Activated naive CD4-positive, alpha-beta T cell treated with anti-CD3 and anti-CD28 coated beads, Interleukin-2, amount 10 ng/mL, durations not matched to agents 7 days and 5 days (primary cell): ENCODE data around the gene ACAN.

Source experiments
- CTCF ChIA-PET: fragments of 350-600 bp; sonication (Branson Sonifier 250); formaldehyde crosslinking; loops from one replicate; lab custom pipeline; 2021; ENCODE audit warnings: antibody characterized with exemption; lab: Charles Lee
- DNase-seq: peaks from one replicate; pipeline ENCODE4 v3.0.0-alpha.2; 2020
- H3K27ac Mint-ChIP-seq: one replicate; pipeline ENCODE4 v1.8.0; 2021; ENCODE audit warnings: mild to moderate bottlenecking, moderate library complexity, mixed read lengths
- H3K27me3 Mint-ChIP-seq: one replicate; pipeline ENCODE4 v1.8.0; 2021; ENCODE audit warnings: mild to moderate bottlenecking, mixed read lengths
- H3K36me3 Mint-ChIP-seq: one replicate; pipeline ENCODE4 v1.8.0; 2021; ENCODE audit warnings: mixed read lengths
- H3K4me1 Mint-ChIP-seq: one replicate; pipeline ENCODE4 v1.8.0; 2021; ENCODE audit warnings: mixed read lengths
- H3K4me3 Mint-ChIP-seq: one replicate; pipeline ENCODE4 v1.8.0; 2021; ENCODE audit warnings: mild to moderate bottlenecking, moderate library complexity, mixed read lengths
- H3K9me3 Mint-ChIP-seq: one replicate; pipeline ENCODE4 v1.8.0; 2021; ENCODE audit warnings: mixed read lengths

ACAN gene

GRCh38 chr15:88900309-88900981, 97.2 kb downstream of the ACAN start:
- H3K27ac Mint-ChIP-seq: no peak overlapping the region
- H3K4me3 Mint-ChIP-seq: no peak overlapping the region
- peaks cover 3% of the 10 kb centered on the region for H3K27me3 Mint-ChIP-seq
- no peak for DNase-seq
- no peaks in the 10 kb centered on the region for H3K9me3 Mint-ChIP-seq
- CTCF ChIA-PET: interaction anchor here (0.7 to 1.5 kb wide), 3 partner anchors 229 to 277 kb away, joined by 3 to 5 read pairs (median 3); partner anchors contain the start of gene ISG20
- H3K4me1 Mint-ChIP-seq: peaks cover 53% of the 10 kb centered on the region
- peaks cover 9% of the 10 kb centered on the region for H3K36me3 Mint-ChIP-seq

- Mint-ChIP-seq H3K4me3 (no peak overlapping the region), H3K36me3 (peaks cover 11% of the 10 kb centered on the region), H3K9me3 (no peaks in the 10 kb centered on the region), H3K4me1 (peaks cover 53% of the 10 kb centered on the region), H3K27me3 (no peaks in the 10 kb centered on the region), H3K27ac (no peak overlapping the region)
- no peak for DNase-seq
- CTCF ChIA-PET: interaction anchor here (1.2 to 1.5 kb wide), 2 partner anchors 262 to 276 kb away, joined by 3 to 5 read pairs; partner anchors contain the start of gene ISG20
These were observed 97.8 kb downstream of the ACAN start for GRCh38 chr15:88900982-88901418.

DNA sequence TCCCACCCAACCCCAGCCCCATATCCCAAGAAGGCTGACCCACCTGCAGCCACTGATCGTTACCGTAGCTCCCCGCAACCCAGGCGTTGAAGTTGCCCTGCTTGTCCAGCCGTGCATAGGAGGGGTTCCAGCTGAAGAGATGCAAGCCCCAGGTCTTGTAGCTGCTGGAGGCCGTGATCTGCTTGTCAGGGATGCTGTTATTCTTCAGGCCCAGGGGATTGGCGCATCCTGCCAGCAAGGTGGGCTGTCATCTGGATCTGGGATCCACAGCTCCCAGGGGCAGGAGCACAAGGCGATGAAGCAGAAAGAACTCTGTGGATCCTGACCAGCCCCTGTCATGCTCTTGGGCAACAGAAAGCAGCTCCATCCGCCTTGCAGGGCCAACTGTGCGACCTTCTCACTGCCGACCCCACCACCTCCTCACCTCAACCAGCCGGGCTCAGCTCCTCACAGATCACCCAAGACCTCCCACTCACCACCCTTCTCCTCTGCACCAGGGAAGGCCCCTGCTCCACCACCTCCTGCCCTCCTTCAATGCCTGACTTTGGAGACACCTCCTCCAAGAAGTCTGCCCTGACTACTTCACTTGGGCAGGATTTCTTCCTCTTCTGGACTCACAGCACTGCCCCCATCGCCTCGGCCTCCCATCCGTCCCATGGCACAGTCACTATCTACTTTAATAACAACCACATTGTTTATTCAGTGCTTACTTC, 98.4 kb downstream of the ACAN start:
- no peaks in the 10 kb centered on the region for H3K9me3 Mint-ChIP-seq
- peaks cover 16% of the 10 kb centered on the region for H3K36me3 Mint-ChIP-seq
- H3K27me3 Mint-ChIP-seq: no peaks in the 10 kb centered on the region
- peaks cover 52% of the 10 kb centered on the region for H3K4me1 Mint-ChIP-seq
- no peak overlapping the region for H3K4me3 Mint-ChIP-seq
- CTCF ChIA-PET: interaction anchor here (1.4 to 1.5 kb wide), 2 partner anchors 10 to 263 kb away, joined by 3 read pairs; partner anchors contain the start of gene ISG20
- H3K27ac Mint-ChIP-seq: no peak overlapping the region
- DNase-seq: no peak

DNA sequence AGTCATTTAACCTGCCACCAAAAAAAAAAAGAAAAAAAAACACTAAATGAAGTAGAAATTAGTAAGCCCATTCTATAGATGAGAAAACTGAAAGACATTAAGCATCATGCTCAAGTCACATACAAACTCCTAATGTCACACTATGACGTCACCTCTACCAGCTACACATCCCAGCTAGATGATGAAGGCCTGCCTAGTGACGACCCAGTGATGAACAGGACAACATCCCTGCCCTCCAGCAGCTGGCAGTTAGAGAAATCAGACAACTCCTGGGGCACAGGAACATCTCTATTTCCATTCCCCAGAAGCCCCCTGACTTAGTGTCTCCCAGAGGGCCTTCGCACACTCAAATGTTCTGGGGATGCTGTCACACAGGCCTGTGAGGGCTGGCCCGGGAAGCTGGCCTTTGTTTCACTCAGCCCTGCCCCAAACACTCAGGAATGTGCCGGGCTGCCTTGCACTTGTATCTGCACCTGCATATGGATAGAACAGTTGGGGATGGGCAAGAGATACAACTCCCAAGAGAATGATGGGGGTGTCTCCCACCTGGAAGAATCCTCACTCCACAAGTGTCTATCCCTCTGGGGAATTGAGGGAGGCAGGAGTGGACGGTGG, 99.1 kb downstream of the ACAN start:
- no peak overlapping the region for H3K4me3 Mint-ChIP-seq
- H3K27ac Mint-ChIP-seq: no peak overlapping the region
- CTCF ChIA-PET: interaction anchor here (0.8 to 4.2 kb wide), 8 partner anchors 9 to 276 kb away, joined by 3 to 66 read pairs (median 3); no protein-coding TSS in a partner anchor
- no peaks in the 10 kb centered on the region for H3K27me3 Mint-ChIP-seq
- no peak for DNase-seq
- peaks cover 22% of the 10 kb centered on the region for H3K36me3 Mint-ChIP-seq
- H3K4me1 Mint-ChIP-seq: peaks cover 45% of the 10 kb centered on the region
- no peaks in the 10 kb centered on the region for H3K9me3 Mint-ChIP-seq

DNA sequence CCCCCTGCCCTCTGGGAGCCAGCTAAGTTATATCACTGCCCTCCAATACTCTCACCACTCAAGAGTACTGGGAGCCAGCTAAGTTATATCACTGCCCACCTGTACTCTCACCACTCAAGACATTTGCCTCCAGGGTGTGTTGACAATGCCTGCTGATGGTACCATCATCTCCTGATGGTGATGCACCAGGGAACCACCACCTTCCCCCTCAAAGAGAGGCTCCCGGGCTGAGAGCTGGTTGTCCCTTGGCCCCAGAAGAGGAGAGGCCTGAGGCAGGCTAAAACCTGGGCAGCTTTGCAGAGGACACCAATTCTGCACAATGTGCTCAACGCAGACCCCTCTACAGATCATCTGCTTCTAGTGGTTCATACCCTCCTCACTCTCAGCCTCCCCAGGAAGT, 99.6 kb downstream of the ACAN start:
- Mint-ChIP-seq H3K9me3 (no peaks in the 10 kb centered on the region), H3K27me3 (no peaks in the 10 kb centered on the region), H3K27ac (peak overlapping the region; percentile 94), H3K4me1 (peaks cover 40% of the 10 kb centered on the region), H3K4me3 (no peak overlapping the region), H3K36me3 (peaks cover 23% of the 10 kb centered on the region)
- CTCF ChIA-PET: interaction anchor here (0.8 to 4.2 kb wide), 9 partner anchors 10 to 275 kb away, joined by 3 to 66 read pairs (median 3); no protein-coding TSS in a partner anchor
- DNase-seq: no peak

DNA sequence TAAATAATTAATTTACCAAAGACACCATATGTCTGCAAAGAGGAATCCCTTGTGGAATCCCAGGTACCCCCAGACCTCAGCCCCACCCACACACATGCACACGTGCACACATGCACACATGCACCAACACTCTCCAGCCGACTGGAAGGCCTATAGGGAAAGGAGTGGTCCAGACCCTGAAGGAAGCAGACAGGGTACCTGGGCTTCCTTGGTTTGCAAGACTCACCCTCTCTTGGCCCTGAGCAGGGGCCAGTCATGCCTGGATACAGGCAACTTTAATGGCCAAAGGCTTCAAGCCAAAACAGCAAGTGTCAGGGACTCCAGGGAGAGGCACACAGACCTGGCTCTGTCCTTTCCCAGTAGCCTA, 101.0 kb downstream of the ACAN start:
- H3K27ac Mint-ChIP-seq: peak overlapping the region; percentile 94

GRCh38 chr15:88904624-88905327, 101.5 kb downstream of the ACAN start:
- DNase-seq: peak; percentile 98
- Mint-ChIP-seq H3K9me3 (no peaks in the 10 kb centered on the region), H3K27me3 (no peaks in the 10 kb centered on the region), H3K36me3 (peaks cover 35% of the 10 kb centered on the region), H3K4me3 (peak overlapping the region; percentile 42), H3K4me1 (peaks cover 43% of the 10 kb centered on the region), H3K27ac (peak overlapping the region; percentile 94)
- CTCF ChIA-PET: interaction anchor here (0.5 to 4.2 kb wide), 43 partner anchors 9 to 344 kb away, joined by 3 to 66 read pairs (median 5); partner anchors contain the start of genes HAPLN3 and MFGE8

More for the DNA sequence above, 101.0 kb downstream of the ACAN start:
- Mint-ChIP-seq H3K4me1 (peaks cover 43% of the 10 kb centered on the region), H3K27me3 (no peaks in the 10 kb centered on the region), H3K4me3 (peak overlapping the region; percentile 42), H3K36me3 (peaks cover 29% of the 10 kb centered on the region), H3K9me3 (no peaks in the 10 kb centered on the region)
- no peak for DNase-seq
- CTCF ChIA-PET: interaction anchor here (0.7 to 4.2 kb wide), 37 partner anchors 9 to 303 kb away, joined by 3 to 66 read pairs (median 5); partner anchors contain the start of genes HAPLN3 and MFGE8

- H3K27ac Mint-ChIP-seq: peak overlapping the region; percentile 94
- H3K4me1 Mint-ChIP-seq: peaks cover 48% of the 10 kb centered on the region
- H3K9me3 Mint-ChIP-seq: no peaks in the 10 kb centered on the region
These were observed 102.3 kb downstream of the ACAN start for GRCh38 chr15:88905576-88905975.

GRCh38 chr15:88906130-88906529, 102.9 kb downstream of the ACAN start:
- Mint-ChIP-seq H3K36me3 (peaks cover 37% of the 10 kb centered on the region), H3K27me3 (no peaks in the 10 kb centered on the region), H3K4me3 (no peak overlapping the region), H3K4me1 (peaks cover 53% of the 10 kb centered on the region), H3K9me3 (no peaks in the 10 kb centered on the region), H3K27ac (peak overlapping the region; percentile 70)
- no peak for DNase-seq
- CTCF ChIA-PET: interaction anchor here (0.8 to 4.2 kb wide), 8 partner anchors 10 to 272 kb away, joined by 3 to 66 read pairs (median 12); partner anchors contain the start of gene HAPLN3

More at GRCh38 chr15:88905576-88905975, 102.3 kb downstream of the ACAN start:
- H3K4me3 Mint-ChIP-seq: no peak overlapping the region
- DNase-seq: no peak
- CTCF ChIA-PET: interaction anchor here (0.7 to 4.2 kb wide), 29 partner anchors 10 to 293 kb away, joined by 3 to 66 read pairs (median 6); partner anchors contain the start of gene HAPLN3
- peaks cover 35% of the 10 kb centered on the region for H3K36me3 Mint-ChIP-seq
- no peaks in the 10 kb centered on the region for H3K27me3 Mint-ChIP-seq

DNA sequence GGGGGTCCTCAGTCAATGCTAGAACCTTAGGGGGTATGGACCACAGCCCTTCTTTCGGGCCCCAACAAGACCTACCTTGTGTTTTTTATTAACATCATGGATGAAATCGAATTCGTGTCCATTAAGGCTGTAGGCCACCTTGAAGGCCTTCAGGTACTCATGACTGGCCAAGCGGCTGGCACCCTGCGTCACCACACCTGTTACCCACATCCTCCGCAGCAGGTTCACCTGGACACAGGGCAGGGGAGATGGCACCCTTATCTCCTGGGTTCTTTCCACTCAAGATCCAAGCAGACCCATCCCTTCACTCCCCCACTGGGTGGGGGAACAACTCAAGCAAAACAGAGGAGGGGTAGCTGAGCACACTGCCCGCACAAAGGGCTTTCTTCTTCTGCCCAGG, 103.3 kb downstream of the ACAN start:
- Mint-ChIP-seq H3K9me3 (no peaks in the 10 kb centered on the region), H3K4me3 (no peak overlapping the region)

GRCh38 chr15:88907111-88907510, 103.9 kb downstream of the ACAN start:
- Mint-ChIP-seq H3K9me3 (no peaks in the 10 kb centered on the region), H3K27me3 (peaks cover under 1% of the 10 kb centered on the region), H3K27ac (no peak overlapping the region), H3K4me1 (peaks cover 62% of the 10 kb centered on the region), H3K36me3 (peaks cover 37% of the 10 kb centered on the region), H3K4me3 (no peak overlapping the region)
- CTCF ChIA-PET: interaction anchor here (1.1 kb wide), 1 partner anchor 264 kb away, joined by 4 read pairs; no protein-coding TSS in a partner anchor
- DNase-seq: no peak

More for the DNA sequence above, 103.3 kb downstream of the ACAN start:
- no peak for DNase-seq
- Mint-ChIP-seq H3K27me3 (no peaks in the 10 kb centered on the region), H3K36me3 (peaks cover 37% of the 10 kb centered on the region), H3K27ac (no peak overlapping the region), H3K4me1 (peaks cover 56% of the 10 kb centered on the region)
- CTCF ChIA-PET: interaction anchor here (2.2 to 4.2 kb wide), 3 partner anchors 14 to 271 kb away, joined by 17 to 66 read pairs (median 20); no protein-coding TSS in a partner anchor

DNA sequence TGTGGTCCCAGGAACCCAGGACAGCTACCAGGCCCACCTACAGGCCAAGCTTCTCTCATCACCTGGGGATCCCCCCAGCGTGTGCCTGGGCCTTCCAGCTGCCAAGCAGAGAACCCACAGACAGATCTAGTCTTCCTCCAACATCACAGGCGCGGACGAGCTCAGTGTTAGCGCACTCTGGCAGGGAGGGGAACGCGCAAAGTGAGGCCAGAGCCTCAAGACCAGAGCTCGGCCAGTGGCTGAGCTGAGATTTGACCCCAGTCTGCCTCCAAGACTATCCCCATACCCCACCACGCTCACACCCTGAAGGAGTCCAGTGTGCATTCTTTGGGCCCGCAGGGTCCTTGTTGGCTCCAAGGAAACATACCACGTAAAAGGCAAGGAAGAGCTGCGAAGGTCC, 104.9 kb downstream of the ACAN start:
- no peak overlapping the region for H3K27ac Mint-ChIP-seq
- CTCF ChIA-PET: interaction anchor here (1.1 kb wide), 1 partner anchor 263 kb away, joined by 4 read pairs; no protein-coding TSS in a partner anchor
- peaks cover 35% of the 10 kb centered on the region for H3K36me3 Mint-ChIP-seq
- peaks cover 4% of the 10 kb centered on the region for H3K27me3 Mint-ChIP-seq
- no peaks in the 10 kb centered on the region for H3K9me3 Mint-ChIP-seq
- no peak overlapping the region for H3K4me3 Mint-ChIP-seq
- DNase-seq: no peak
- peaks cover 57% of the 10 kb centered on the region for H3K4me1 Mint-ChIP-seq
